OCI-LY3 (cell line): ENCODE measurements around the gene C19orf25.

Experiments used
- H2AFZ ChIP-seq: fragments of 200-600, 300-600 bp; shearing (Covaris generic); 2 replicates; pipeline ENCODE4 v1.6.0; 2014; ENCODE audit warnings: antibody characterized with exemption, low read depth, low read length
- H3K27ac ChIP-seq: fragments of 200-600, 300-600 bp; sonication (generic); 2 replicates; pipeline ENCODE4 v1.5.1; 2014; ENCODE audit warnings: mild to moderate bottlenecking, low read length, moderate library complexity, mixed read lengths
- H3K27me3 ChIP-seq: fragments of 200-600, 300-600 bp; sonication (generic); 2 replicates; pipeline ENCODE4 v1.6.1; 2014; ENCODE audit warnings: low read depth, low read length, mixed read lengths
- H3K36me3 ChIP-seq: fragments of 200-600, 300-600 bp; sonication (generic); replicated peaks from 2 replicates; pipeline ENCODE3; 2014; ENCODE audit warnings: low read depth, low read length, mixed read lengths
- H3K4me1 ChIP-seq: fragments of 300-600, 200-600 bp; sonication (generic); 2 replicates; pipeline ENCODE4 v1.6.1; 2014; ENCODE audit warnings: low read length, mixed read lengths
- H3K4me2 ChIP-seq: fragments of 200-600, 300-600 bp; sonication (generic); 2 replicates; pipeline ENCODE4 v1.6.1; 2014; ENCODE audit warnings: low read length, mixed read lengths
- H3K4me3 ChIP-seq: fragments of 300-600, 200-600 bp; sonication (generic); 2 replicates; pipeline ENCODE4 v1.5.1; 2014; ENCODE audit warnings: antibody characterized with exemption, mild to moderate bottlenecking, low read length, moderate library complexity
- H3K79me2 ChIP-seq: fragments of 300-600, 200-600 bp; shearing (Covaris generic); 2 replicates; pipeline ENCODE4 v1.6.1; 2014; ENCODE audit warnings: mild to moderate bottlenecking, low read length, mixed read lengths
- H3K9ac ChIP-seq: fragments of 300-600, 200-600 bp; shearing (Covaris generic); 2 replicates; pipeline ENCODE4 v1.6.0; 2014; ENCODE audit warnings: mild to moderate bottlenecking, low read length, moderate library complexity
- H3K9me3 ChIP-seq: fragments of 200-600, 300-600 bp; shearing (Covaris generic); 2 replicates; pipeline ENCODE4 v1.6.1; 2014; ENCODE audit warnings: low read length, mixed read lengths; ENCODE audit not compliant: insufficient read depth
- H4K20me1 ChIP-seq: fragments of 200-600, 300-600 bp; sonication (generic); 2 replicates; pipeline ENCODE4 v1.6.1; 2016; ENCODE audit warnings: low read length, mixed read lengths; ENCODE audit not compliant: insufficient read depth
- EZH2phosphoT487 ChIP-seq: fragments of 200-600 bp; shearing (Covaris generic); IDR thresholded peaks from 2 replicates; pipeline ENCODE4 v1.6.1; 2018; ENCODE audit warnings: antibody characterized with exemption, mixed run types, low read depth
- TF ChIP-seq, protein P1 (sequence below): fragments of 200-600, 300-600 bp; sonication (generic); IDR thresholded peaks from 2 replicates; pipeline ENCODE4 v1.5.1; 2014; ENCODE audit warnings: antibody characterized with exemption, low read length, low read depth

Gene C19orf25

DNA sequence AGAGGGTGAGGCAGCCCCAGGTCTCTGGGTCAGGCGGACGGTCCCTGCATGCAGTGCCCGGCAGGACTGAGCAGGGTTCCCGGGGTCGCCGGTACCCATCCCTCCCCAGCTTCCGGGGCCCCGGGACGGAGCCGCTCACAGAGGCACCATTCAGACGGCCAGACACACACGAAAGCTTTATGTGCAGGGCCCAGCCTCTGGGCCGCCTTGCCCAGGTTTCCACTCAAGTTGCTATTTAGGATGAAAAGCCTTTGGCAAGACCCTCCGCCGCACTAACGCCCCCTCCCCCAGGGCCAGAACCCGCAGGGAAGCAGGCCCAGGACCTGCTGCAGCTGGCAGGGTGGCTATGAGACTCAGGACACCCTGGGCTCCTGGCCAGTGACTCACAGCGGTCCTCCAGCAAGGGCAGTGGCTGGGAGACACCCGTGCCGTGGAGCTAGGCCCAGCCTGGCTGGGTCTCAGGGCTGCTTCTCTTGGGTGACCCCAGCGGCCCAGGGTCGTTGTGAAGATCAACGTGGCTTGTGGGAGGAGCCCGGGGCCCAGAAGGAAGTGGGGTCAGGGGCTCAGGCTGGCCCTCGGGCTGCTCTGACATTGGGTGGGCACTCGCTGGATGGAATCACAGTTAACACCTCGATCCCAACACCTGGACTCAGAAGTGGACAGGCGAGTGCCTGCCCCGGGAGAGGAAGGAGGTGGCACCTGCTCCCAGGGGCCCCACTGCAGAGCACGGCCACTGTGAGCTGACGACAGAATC, 4.8 kb downstream of the C19orf25 start:
- peaks cover 30% of the 10 kb centered on the region for H4K20me1 ChIP-seq
- no peak overlapping the region for H3K27ac ChIP-seq
- no peak for TF ChIP-seq EZH2phosphoT487
- TF ChIP-seq, protein P1, sequence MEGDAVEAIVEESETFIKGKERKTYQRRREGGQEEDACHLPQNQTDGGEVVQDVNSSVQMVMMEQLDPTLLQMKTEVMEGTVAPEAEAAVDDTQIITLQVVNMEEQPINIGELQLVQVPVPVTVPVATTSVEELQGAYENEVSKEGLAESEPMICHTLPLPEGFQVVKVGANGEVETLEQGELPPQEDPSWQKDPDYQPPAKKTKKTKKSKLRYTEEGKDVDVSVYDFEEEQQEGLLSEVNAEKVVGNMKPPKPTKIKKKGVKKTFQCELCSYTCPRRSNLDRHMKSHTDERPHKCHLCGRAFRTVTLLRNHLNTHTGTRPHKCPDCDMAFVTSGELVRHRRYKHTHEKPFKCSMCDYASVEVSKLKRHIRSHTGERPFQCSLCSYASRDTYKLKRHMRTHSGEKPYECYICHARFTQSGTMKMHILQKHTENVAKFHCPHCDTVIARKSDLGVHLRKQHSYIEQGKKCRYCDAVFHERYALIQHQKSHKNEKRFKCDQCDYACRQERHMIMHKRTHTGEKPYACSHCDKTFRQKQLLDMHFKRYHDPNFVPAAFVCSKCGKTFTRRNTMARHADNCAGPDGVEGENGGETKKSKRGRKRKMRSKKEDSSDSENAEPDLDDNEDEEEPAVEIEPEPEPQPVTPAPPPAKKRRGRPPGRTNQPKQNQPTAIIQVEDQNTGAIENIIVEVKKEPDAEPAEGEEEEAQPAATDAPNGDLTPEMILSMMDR: no peak

DNA sequence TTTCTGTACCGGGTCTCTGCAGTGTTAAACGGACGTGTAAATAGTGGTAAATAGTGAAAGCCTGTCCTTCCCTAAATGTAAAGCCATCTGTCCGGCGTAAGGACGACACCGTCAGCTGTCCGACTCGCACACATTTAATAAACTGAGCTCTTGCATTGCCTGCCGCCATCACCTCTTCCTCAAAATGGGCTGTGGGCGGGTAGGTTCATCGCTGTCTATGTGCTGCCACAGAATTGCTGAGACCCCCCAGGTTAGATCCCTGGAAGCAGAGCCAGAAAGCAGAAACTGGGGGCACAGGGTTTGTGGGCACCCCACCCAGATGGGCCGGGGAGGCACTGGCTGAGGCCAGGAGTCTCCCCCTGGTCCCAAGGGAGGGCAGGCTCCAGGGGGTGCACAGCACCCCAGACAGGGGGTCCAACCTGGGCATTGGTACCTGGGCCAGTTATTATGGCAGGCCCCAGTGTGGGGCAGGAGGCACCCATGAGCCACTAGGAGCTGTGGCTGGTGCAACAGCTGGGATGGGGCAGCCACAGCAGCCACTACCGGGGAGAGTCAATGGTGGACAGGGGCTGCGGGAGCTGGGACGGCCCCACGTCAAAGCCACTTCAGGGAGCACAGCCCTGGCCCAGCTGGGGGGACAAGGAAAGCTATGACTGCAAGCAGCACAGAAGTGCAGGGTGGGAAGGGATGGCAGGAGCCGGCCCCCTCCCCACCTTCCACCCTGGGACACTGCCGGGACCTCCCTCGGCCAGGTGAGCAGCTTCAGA, 5.7 kb downstream of the C19orf25 start:
- no peak for TF ChIP-seq EZH2phosphoT487
- Histone ChIP-seq H3K9ac (no peak overlapping the region), H3K36me3 (peaks cover 17% of the 10 kb centered on the region), H3K4me2 (no peak overlapping the region), H4K20me1 (peaks cover 30% of the 10 kb centered on the region), H3K4me1 (peaks cover 6% of the 10 kb centered on the region; the same call in 1 of the 2 replicates), H3K27ac (no peak overlapping the region), H3K9me3 (no peaks in the 10 kb centered on the region), H2AFZ (no peak overlapping the region), H3K27me3 (no peaks in the 10 kb centered on the region), H3K4me3 (no peak overlapping the region), H3K79me2 (peaks cover 23% of the 10 kb centered on the region)

More for the DNA sequence above, 4.8 kb downstream of the C19orf25 start:
- Histone ChIP-seq H3K9ac (no peak overlapping the region), H3K9me3 (no peaks in the 10 kb centered on the region), H3K4me2 (no peak overlapping the region), H3K4me1 (peaks cover 6% of the 10 kb centered on the region; the same call in 1 of the 2 replicates), H3K4me3 (no peak overlapping the region), H3K27me3 (no peaks in the 10 kb centered on the region), H3K79me2 (peaks cover 30% of the 10 kb centered on the region), H2AFZ (no peak overlapping the region), H3K36me3 (peaks cover 17% of the 10 kb centered on the region)

DNA sequence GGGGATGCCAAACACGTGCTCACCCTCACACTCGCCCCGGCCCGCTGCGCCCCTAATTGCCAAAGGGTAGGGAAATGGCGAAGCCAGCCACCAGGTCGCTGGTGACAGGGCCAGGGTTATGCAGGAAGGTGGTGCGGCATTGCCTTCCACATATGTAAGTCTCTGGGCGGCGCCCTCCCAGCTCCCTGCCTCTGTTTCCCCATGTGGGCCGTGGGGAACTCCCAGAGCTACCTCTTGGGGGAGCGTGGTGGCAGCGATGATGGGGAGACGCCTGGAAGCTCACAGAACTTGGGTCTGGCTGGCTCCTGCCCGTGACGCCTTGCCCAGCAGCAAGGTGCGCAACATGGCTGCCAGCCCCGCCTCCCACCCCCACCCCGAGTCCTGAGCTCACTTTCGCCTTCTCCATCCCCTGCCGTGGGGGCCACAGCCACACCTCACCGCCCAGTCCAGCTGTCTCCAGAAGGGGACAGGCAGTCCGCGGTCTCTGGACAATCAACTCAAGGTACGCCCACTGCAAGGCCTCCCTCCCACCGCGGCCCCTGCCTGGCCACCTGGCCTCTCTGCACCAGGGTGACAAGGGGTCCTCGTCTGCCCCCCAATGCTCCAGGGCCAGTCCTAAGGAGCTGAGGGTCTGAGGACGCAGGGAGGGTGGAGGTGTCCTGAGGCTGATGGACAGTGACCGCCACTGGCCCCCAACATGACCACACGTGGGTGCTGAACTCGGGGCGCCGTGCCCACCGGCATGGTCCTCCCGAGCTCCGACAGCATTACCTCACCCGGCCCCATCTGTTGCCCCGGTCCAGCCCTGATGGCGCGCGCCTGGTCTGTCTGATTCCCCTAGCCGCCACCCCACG, 6.6 kb downstream of the C19orf25 start:
- peaks cover 30% of the 10 kb centered on the region for H4K20me1 ChIP-seq
- peaks cover 15% of the 10 kb centered on the region for H3K79me2 ChIP-seq
- no peak overlapping the region for H2AFZ ChIP-seq
- 0 out of 2 replicates have a peak, but pooled peaks cover 2% of the 10 kb centered on the region for H3K4me1 ChIP-seq
- H3K27ac ChIP-seq: no peak overlapping the region
- H3K9me3 ChIP-seq: no peaks in the 10 kb centered on the region
- no peak overlapping the region for H3K4me3 ChIP-seq
- no peak overlapping the region for H3K9ac ChIP-seq
- H3K4me2 ChIP-seq: no peak overlapping the region
- peaks cover 16% of the 10 kb centered on the region for H3K36me3 ChIP-seq
- no peaks in the 10 kb centered on the region for H3K27me3 ChIP-seq
- TF ChIP-seq, protein P1: no peak

DNA sequence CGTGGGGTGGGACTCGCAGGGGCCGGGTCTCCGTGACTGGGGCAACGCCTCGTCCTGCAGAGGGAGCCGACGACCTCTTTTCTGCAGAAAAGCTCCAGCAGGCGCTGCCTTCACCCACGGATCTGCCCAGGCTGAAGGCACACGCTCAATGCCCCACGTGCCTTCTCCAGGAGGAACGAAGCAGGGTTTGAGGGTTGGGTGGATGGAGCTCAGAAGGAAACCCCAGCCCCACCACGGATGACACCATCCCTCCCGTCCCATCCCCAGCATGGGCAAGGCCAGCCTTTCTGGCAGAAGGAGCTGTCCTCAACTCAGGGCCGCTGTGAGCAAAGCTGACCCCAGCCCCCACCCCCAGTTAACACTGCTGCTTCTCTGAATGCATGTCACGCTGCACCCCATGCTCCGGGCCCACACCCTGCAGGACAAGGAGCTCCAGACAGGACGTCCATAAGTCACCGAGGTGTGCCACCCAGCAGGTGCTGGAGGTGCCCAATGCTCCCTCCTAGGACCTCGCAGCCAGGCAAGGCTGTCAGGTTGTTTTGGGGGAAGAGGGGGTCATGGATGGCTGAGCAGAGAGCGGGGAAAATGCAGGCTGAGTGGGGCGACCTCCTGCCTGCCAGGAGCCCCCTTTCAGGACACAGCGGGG, 7.4 kb downstream of the C19orf25 start:
- H3K27ac ChIP-seq: no peak overlapping the region
- H3K79me2 ChIP-seq: peaks cover 10% of the 10 kb centered on the region; the same call in 1 of the 2 replicates
- TF ChIP-seq, protein P1: peak; percentile 23; the same call in 1 of the 2 replicates
- no peak for TF ChIP-seq EZH2phosphoT487
- H3K4me3 ChIP-seq: no peak overlapping the region
- no peak overlapping the region for H3K9ac ChIP-seq
- no peak overlapping the region for H3K4me2 ChIP-seq
- peaks cover 13% of the 10 kb centered on the region for H3K36me3 ChIP-seq
- H3K9me3 ChIP-seq: no peaks in the 10 kb centered on the region
- H3K27me3 ChIP-seq: no peaks in the 10 kb centered on the region
- H3K4me1 ChIP-seq: no peaks in the 10 kb centered on the region
- peaks cover 30% of the 10 kb centered on the region for H4K20me1 ChIP-seq
- H2AFZ ChIP-seq: no peak overlapping the region
